Measurements from ENCODE around the gene ST8SIA1. TPM values are rescaled to one million over a fixed set of nuclear protein-coding genes. Genes with fewer than 3 reads are reported as not detected.

The ST8SIA1 gene
- total and polyA plus RNA-seq, 7 donors, result 0.06 to 1.3 (median 0.42) TPM

DNA sequence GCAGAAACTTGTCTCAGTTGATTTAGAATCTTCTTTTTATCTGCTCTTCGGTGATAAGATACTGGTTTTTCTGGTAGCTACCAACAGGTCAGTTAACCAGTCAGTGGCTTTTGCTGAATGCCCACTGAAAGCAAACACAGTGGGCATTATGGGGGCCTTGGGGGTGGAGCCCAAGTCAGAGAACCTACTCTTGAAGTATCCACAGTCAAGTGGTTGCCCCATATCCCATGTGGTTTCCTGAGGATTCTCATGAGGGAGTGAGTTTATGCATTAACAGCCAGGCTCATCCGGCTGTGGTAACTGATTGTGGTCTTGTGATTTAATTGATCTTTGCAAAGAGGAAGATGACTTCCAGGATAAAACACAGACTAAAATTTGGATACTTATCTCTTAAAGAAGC lies 83.7 kb downstream of the ST8SIA1 start:
- H3K4me1 ChIP-seq, result no peaks in the 10 kb centered on the region
- no peak overlapping the region for H3K4me3 ChIP-seq
- no peak for DNase-seq
- intact Hi-C loops (cut with DNase I), result no loop called here
- TF ChIP-seq, protein P1, sequence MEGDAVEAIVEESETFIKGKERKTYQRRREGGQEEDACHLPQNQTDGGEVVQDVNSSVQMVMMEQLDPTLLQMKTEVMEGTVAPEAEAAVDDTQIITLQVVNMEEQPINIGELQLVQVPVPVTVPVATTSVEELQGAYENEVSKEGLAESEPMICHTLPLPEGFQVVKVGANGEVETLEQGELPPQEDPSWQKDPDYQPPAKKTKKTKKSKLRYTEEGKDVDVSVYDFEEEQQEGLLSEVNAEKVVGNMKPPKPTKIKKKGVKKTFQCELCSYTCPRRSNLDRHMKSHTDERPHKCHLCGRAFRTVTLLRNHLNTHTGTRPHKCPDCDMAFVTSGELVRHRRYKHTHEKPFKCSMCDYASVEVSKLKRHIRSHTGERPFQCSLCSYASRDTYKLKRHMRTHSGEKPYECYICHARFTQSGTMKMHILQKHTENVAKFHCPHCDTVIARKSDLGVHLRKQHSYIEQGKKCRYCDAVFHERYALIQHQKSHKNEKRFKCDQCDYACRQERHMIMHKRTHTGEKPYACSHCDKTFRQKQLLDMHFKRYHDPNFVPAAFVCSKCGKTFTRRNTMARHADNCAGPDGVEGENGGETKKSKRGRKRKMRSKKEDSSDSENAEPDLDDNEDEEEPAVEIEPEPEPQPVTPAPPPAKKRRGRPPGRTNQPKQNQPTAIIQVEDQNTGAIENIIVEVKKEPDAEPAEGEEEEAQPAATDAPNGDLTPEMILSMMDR (IDR thresholded peaks at IDR 0.05), result no peak
- no peaks in the 10 kb centered on the region for H3K27me3 ChIP-seq (ENCODE audit: insufficient read depth in 3 of 3, low read length in 2 of 3)
- 86 to 92% (median 89%) methylated on average over 2 of the region's 2 CpGs for WGBS, 3 donors
- H3K36me3 ChIP-seq (ENCODE audit: insufficient read depth in 1 of 2, low read depth in 1 of 2), result no peaks in the 10 kb centered on the region
- no peak for ATAC-seq
- H3K9me3 ChIP-seq, result no peaks in the 10 kb centered on the region
- H3K27ac ChIP-seq, result no peak overlapping the region

DNA sequence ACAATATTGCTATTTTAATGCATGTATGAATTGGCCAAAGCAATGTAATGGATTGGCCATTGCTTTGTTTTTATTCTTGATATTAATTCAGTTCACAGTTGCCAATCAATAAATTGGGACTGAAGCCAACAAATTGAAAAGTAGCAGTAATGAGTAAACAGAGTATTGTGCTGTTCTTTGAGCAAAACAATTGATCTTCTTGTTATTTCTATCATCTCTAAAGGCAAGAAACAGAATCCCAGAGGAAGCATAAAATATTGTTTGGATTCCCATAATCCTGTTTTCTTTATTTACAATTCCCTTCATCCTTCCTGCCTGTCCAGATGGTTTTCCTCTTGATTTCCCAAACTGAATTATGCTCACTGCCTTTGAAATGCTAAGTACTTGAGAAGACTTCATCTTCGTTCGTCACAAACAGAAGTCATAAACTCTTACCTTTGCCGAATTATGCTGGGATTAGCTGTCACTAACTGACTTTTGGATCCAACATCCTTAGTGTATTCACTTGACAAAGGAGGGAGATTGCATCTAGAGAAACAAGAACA lies 85.9 kb downstream of the ST8SIA1 start:
- TF ChIP-seq, protein P1 (IDR thresholded peaks at IDR 0.05), result no peak

DNA sequence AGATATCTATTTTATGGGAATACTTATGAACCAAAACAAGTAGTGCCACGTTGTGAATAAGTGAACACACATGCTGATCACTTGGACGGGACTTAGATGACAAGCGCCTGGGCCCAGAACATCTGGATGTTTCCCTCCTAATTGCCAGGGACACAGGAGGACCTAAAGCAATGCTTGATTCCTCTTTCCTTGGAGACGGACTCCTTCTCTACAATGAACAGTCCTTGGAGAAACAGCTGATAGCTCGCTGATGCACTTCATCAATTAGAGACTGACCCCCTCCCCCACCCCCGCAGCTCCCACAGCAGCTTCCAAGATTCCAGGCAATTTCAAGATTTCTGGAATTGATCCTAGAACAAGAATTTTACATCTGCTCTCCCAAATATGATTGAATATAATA lies 86.4 kb downstream of the ST8SIA1 start:
- DNase-seq (no peak), ATAC-seq (no peak)
- WGBS, 3 donors, result 36 to 54% (median 41%) methylated on average over 6 of the region's 6 CpGs
- Histone ChIP-seq H3K4me3 (no peak overlapping the region), H3K4me1 (no peaks in the 10 kb centered on the region), H3K27ac (no peak overlapping the region), H3K27me3 (ENCODE audit: insufficient read depth in 3 of 3, low read length in 2 of 3) (no peaks in the 10 kb centered on the region), H3K9me3 (no peaks in the 10 kb centered on the region), H3K36me3 (ENCODE audit: insufficient read depth in 1 of 2, low read depth in 1 of 2) (no peaks in the 10 kb centered on the region)
- intact Hi-C loops (cut with DNase I), result no loop called here
- TF ChIP-seq, protein P1 (IDR thresholded peaks at IDR 0.05), result no peak

More for the DNA sequence above, 85.9 kb downstream of the ST8SIA1 start:
- DNase-seq (no peak), ATAC-seq (no peak)
- intact Hi-C loops (cut with DNase I), result no loop called here
- Histone ChIP-seq H3K4me3 (no peak overlapping the region), H3K36me3 (ENCODE audit: insufficient read depth in 1 of 2, low read depth in 1 of 2) (no peaks in the 10 kb centered on the region), H3K27ac (no peak overlapping the region), H3K27me3 (ENCODE audit: insufficient read depth in 3 of 3, low read length in 2 of 3) (no peaks in the 10 kb centered on the region), H3K9me3 (no peaks in the 10 kb centered on the region), H3K4me1 (no peaks in the 10 kb centered on the region)
- 62 to 71% (median 63%) methylated on average over 3 of the region's 3 CpGs for WGBS, 3 donors

DNA sequence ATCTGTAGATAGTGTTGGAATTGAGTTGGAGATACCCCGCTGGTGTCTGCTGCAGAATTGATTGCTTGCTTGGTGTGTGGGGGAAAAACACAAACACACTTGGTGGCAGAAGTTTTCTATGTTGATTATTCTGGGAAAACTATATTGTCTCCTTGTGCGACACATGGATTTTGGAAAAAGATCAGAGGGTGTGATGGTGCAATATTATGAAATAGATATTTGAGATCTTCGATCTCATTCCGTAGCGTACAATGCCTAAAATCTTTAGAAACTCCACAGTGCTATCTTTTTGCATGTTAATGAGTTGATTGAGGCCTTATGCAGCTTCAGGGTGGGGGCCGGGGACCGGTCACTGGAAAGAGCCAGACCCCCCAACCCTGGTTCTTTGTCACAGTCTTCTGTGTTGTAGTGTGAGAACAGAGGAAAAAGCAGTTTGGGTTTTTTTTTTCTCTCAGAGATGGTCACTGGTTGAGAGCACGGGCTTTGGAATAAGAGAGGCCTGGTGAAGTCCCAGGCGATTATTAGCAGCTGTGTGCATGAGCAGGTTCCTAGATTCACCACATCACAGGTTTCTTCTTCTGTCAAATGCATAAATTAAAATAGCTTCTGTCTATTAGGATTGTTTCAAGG lies 88.2 kb downstream of the ST8SIA1 start:
- no peak for ATAC-seq
- 82 to 92% (median 85%) methylated on average over 9 of the region's 9 CpGs for WGBS, 3 donors

More for the DNA sequence above, 88.2 kb downstream of the ST8SIA1 start:
- Histone ChIP-seq H3K27ac (no peak overlapping the region), H3K9me3 (no peaks in the 10 kb centered on the region), H3K36me3 (ENCODE audit: insufficient read depth in 1 of 2, low read depth in 1 of 2) (no peaks in the 10 kb centered on the region), H3K4me3 (no peak overlapping the region), H3K4me1 (no peaks in the 10 kb centered on the region), H3K27me3 (ENCODE audit: insufficient read depth in 3 of 3, low read length in 2 of 3) (no peaks in the 10 kb centered on the region)
- intact Hi-C loops (cut with DNase I), result no loop called here
- TF ChIP-seq, protein P1 (IDR thresholded peaks at IDR 0.05), result no peak
- DNase-seq, result no peak
